GM18520 (cell line): Measurements from ENCODE around the gene ARMC3.
"Not testable (repeated sequence)": the region's sequence is repeated elsewhere in the genome, so short reads cannot be mapped to it uniquely, and the experiment has no call there.

ENCODE experiments used
- ATAC-seq: cut with Tn5 transposase; IDR thresholded peaks from one replicate; pipeline ENCODE4 v1.9.1; 2021; ENCODE audit not compliant: unreplicated experiment

The ARMC3 gene

DNA sequence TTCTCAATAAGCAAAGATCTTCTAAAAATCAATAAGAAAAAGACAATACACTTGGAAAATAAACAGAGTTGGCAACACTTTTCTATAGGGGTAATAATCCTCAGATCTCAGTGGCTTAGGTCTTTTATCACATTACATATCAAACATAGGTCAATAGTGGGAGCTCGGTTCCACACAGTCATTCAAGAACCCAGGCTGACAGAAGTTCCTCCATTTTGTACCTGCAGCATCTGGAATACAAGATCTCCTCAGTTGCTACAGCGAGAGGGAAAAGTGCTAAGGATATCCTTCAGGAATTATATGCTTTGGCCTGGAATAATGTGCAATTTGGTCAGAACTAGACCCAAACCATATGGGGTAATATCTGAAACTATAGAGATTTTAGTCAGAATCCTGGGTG is 112.1 kb downstream of the ARMC3 start:
- no peak for ATAC-seq

DNA sequence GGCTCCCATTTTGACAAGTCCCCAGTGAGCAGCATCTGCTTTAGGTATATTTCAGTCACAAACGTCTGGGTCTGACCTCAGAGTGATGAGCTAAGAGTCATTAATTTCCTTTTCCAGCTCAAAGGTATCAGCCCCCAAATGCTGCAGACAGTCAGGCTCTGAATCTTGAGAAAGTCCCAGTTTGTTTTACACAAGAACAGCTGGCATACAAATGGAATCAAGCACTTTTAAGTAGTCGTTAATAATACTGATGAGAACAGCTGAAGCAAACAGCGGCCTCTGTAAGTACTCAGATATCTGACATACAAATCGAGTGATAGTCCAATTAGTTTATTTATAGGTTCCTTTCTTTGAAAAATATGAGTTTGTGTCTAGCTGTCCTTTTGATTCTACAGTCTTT is 118.2 kb downstream of the ARMC3 start:
- no peak for ATAC-seq

DNA sequence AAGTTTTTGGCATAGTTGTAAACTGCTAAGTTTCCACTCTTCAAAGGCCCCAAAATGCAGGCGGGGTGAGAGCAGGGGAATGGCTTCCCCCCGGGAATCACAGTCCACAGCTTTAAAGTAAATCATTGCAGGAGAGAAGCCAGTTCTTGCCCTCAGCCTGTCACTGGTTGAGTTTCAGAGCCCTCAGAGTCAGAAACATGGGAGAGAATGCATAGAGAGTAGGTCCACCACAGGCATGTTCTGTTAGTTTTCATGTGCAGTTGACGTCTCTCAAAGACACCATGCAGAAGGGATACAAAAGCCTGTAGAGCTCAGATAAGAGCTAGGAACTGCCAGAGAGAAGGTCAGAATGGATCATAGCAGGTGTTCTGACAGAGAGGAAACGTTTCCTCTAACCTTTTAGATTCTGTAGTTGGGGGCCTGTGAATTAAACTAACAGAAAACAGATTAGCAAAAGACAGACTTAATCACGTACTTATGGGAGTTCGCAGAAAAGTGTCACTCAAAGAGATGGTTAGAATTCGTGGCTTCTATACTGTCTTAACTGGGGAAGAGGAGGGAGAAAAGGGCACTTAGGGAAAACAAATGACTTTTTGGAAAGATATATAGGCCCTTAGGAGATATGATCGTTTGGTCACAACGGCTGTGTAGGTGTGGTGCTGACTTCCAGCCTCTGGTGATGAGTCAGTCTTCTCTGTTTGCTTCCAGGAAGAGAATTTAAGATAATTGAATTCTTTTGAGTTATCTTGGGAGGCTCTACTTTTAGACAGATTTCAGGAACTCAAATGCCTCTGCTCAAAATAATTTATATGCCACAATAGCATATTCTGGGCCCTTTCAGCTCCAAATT is 119.6 kb downstream of the ARMC3 start:
- no peak for ATAC-seq

DNA sequence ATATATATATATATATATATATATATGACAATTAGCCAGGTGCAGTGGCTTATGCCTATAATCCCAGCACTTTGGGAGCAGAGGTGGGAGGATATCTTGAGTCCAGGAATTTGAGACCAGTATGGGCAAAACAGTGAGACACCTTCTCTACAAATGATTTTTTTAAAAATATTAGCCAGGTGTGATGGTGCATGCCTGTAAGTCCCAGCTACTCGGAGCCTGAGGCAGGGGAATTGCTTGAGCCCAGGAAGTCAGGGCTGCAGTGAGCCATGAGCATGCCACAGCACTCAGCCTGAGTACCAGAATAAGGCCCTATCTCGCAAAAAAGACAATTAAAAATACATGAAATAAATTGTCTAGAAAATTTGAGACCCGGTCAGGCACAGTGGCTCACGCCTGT is 120.3 kb downstream of the ARMC3 start:
- ATAC-seq = no peak

DNA sequence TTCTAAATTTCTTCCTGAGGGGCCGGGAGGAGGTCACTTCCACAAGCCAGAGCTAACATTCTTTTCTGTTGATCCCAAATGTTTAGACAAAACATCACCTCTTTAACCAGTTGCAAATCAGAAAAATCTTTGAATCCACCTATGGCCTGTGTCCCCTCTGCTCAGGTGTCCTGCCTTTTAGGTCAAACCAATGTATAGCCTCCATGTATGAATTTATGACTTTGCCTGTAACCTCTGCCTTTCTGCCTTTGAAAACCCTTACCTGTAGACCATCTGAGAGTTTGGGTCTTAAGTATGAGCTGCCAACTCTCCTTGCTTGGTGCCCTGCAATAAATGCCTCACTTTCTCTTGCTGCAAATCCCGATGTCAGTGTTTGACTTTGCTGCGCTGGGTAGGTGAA is 123.4 kb downstream of the ARMC3 start:
- no peak for ATAC-seq

DNA sequence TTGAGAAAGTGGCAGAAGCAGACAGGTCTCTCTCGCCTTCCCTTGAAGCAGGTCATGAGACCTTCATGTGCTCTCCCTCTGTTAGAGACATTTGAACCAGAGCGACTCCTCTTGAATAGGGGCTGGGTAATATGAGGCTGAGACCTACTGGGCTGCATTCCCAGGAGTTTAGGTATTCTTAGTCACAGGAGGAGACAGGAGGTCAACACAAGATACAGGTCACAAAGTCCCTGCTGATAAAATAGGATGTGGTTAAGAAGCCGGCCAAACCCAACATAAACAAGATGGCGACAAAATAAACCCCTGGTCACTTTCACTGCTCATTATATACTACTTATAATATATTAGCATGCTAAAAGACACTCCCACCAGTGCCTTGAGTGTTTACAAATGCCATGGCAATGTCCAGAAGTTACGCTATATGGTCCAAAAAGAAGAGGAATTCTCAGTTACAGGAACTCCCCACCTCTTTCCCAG is 124.0 kb downstream of the ARMC3 start:
- ATAC-seq = no peak

DNA sequence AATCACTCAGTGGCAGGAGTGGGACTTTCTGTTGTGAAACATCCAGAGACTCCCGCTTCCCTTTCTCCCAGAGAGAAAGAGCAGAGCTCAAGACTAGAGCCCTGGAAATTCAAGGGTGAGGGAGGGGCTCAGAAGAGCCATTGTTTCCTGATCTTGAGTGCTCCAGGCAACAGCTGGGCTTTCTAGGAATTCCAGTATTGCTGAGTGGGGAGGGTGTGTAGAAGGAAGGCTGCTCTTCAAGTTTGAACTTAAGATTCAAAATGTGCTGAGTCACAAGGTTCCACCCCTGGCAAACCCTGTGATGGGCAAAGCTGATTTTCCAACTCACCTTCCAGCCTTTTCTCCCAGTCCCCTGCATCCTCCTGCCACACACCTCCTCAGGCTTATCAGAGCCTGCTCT is 125.2 kb downstream of the ARMC3 start:
- ATAC-seq = no peak

DNA sequence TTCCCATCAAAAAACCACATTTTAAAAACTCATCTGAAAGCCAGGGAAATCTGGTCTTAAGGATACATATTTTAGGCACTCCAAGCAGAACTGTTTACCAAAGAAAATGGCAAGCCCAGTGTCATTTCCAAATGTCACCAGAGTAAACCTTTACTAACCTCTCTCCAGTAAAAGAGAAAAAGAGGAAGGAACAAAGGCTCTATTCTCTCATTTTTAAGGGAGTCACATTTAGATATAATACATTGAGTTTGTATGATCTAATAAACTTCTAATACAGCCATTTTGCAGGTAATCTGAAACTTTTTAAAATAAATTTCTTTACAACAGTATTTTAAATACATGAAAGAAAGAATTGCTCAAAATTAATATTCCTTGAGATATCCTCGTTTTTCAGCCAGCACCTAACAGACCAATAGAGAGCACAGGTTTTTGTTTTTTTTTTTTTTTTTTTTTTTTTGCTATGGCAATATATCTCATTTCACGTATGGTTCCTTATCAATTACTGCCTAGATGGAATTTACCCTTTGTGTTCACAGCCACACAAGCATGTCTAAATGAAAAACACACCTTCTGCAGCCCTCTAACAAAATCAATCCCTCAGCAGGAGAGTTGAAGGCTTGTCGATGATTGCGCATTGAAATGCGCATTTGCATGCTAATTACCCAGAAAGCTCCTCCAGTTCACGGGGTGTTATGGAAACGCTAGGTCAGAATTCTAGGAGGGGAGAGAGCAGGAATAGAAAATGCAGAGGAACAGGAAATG is 127.8 kb downstream of the ARMC3 start:
- ATAC-seq = no peak

DNA sequence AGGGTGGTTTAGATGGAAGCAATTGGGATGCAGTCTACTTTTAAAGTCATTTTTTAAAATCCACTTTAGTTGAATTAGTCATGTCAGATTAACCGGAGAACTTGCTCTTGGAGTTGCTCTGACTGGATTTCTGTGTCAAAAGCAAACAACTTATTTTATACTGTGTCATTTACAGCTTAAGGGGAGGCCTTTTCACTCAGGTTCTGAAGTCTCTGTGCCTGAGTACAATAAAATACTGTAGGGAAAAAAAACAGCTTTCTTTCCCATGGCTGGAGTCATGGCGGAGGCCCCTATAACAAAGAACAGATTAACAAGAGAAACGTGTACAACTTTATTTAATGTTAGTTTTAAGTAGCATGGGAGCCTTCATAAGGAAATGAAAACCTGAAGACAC is 128.3 kb downstream of the ARMC3 start:
- no peak for ATAC-seq

DNA sequence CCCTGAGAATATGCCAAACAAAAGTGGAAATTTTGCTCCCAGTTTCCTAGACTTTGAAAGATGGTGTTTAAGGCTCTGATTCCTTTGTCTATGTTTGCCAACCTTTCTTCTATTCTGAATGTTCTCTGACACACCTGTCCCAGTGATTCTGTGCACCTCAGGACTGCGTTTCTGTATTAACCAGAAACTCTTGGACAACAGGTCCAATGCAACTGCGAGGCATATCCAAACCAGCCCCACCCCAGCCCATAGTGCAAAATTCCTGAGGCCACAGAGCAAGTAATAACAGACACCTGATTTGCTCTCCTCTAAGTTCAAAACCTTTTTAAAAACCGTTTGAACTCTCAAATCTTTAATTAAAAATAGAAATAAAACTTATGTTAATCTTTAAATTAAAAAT is 130.5 kb downstream of the ARMC3 start:
- ATAC-seq = no peak

DNA sequence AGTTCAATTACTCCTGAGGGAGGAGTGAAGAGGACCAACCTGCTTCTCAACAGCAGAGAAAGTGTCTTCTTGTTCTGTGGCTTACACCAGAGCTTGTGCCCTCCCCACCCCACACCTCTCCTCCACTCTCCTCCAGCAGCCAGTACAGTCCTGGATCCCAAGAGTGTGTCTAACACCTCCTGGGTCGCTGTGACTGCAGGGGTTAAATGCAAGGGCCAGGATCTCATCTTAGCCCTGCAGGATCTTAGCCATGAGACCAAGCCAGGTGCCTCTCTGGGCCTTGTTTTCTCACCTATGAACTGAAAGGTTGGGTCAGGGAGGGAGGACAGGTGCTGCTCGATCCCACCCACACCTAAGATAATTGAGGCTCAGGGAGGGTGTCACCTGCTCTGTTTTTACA is 133.1 kb downstream of the ARMC3 start:
- ATAC-seq = no peak

DNA sequence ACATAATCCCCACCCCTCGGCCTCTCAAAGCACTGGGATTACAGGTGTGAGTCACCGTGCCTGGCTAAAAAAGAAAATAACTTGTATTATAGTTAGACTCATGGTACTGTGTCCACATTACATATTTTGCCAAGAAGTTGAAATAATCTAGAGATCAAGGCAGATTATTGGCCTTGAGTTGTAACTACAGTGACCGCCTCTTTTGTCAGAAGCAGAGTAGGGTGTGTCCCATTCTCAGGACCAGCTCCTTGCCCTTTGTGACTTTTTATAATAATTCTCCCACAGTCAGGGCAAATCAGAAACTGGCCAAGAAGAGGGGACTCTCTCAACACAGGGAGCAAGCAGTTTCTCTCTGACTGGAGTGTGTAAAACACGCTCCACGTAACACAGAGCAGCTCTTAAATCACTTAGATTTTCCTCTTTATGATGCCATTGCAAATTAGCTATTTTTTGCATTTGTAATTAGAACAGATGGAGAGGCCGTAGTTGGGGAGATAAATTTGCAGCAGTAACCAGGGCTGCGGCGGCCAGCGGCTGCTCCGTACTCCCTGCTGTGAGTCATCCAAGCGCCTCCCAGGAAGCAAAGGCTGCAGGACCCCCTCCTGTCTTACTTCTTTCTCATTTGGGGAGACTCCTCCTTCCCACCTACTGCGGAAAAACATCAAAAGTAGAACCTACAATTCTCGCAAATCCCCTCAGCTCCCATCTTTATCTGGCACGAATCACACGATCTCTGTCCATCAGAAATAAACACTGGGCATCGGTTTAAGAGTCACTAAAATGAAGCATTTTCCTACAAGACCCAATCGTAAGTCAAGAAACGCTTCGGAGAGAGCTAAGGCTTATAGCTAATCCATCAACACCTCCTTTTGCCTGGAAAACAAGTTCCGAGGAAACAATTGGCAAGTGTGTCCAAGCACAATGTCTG is 135.5 kb downstream of the ARMC3 start:
- no peak for ATAC-seq

DNA sequence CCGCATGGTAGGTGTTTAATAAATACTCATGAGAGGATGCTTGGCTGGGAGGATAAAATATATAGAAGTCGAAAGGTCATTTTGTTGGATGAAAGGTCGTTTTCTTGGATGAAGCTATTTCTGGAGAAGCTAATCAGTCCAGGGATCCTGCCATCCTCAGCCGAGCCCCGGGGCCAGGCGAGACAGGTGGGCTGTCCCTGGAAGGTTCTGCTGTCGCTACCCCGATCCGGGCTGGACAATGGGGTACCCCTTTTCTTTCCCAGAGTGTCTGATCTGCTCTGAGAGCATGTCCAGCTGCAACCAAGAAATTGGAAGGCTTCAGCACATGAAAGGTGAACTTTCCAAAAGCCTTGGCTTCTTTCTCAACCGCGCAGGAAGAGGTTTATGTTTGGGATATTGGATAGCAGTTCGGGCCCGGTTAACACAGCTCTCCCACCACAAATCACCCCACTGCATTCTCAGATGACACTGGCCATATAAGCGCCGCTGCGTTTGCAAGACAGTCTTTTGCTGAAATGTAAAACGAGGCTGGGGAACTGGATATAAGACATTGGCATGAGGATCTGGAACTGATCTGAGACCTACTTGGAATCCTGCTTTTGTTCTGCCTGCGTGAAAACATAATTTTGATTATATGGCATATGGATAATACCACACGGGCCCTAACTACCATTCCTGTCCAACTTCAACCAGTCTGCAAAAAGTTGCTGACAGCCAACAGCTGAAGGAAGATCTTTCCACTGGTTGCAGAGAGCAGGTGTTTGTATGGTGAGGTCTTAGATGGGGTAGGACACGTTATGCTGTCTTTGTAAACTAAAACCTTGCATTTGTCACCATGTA is 136.3 kb downstream of the ARMC3 start:
- ATAC-seq = no peak

DNA sequence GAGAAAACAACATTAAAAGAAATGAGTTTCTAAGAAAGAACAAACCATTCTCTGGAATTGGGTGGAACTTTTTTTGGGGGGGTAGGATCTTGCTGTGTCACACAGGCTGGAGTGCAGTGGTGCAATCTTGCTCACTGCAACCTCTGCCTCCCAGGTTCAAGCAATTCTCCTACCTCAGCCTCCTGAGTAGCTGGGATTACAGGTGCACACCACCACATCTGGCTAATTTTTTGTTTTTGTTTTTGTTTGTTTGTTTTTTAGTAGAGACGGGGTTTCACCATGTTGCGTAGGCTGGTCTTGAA is 136.9 kb downstream of the ARMC3 start:
- ATAC-seq = not testable (repeated sequence)

DNA sequence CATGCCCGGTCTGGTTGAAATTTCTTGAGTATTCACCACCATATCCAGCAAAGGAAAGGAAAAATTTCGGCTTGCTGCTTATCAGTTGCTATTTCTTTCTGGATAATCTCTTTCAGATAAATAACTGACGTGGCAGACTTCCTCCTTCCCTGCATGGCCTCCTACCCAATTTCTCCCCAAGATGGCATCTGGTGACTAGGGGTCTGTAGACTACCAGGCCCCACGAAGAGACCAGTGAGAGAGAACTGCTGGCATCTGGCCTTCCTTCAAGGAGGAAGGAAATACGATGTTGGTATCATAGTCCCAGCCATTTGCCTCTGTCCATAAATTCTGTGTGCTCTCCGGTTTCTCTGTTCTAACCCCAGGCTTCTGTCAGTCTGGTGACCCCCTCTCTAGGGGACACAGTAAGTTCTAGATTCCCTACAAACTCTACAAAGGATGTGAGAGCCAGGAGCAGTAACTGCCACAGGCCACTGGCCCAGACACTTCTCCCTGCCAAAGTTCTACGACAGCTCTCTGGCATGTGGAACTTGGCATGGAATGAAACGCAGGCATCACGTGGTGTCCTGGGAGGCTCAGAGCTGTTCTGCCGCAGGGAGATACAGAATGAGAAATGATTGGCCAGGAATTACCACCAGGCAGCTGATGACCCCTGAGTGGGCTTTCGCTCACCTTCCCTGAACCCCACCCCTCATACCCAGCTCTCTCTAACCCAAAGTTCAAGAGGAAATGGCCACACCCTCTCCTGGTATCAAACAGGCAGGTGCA is 137.5 kb downstream of the ARMC3 start:
- ATAC-seq = no peak

DNA sequence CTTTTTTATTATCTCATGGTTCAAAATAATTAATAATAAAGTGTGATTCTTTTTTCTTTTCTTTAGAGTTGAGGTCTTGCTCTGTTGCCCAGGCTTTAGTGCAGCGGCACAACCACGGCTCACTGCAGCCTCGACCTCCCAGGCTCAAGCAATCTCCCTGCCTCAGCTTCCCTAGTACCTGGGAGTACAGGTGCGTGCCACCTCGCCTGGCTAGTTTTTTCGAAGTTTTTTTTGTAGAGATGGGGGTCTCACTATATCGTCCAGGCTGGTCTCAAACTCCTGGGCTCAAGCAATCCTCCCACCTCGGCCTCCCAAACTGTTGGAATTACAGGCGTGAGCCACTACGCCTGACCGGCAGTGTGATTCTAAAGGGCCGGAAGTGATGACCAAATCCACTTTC is 139.5 kb downstream of the ARMC3 start:
- no peak for ATAC-seq

DNA sequence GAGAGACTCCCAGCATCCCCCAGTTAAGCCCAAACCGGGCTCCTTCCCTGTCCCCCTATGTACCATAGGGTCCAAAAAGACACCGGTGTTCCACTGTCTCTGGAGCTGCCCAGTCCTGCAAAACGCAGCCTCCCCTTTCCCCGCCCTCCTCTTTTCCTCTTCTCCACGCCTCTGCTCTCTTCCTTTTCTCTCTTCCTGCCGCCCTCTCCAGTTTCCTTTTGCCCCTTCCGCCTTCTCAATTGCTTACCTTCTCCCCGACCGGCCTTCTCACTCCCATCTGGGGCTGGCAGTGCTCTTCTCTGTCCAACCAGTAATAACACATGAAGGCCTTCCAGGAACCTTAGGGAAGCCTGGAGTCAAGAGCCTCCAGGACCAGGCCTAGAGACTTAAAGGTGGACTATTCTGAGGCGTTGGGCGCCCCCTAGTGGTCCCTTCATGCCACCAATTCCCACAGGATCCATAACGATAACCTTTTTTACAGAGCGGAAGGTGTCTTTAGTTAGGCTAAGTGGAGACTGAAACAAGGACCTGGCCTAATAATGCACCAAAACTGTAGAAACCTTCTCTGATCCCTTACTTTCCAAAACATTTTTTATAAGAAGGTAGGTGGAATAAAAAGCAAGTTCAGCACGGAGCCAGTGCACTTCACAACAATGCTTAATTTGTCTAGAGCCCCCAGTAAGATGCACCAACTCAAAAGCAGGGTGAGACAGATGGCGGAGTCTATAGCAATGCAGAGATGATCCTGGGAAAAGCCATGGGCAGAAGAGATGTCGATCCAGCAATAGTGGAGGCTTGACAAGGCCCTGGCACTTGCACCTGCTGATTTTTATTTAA is 140.3 kb downstream of the ARMC3 start:
- ATAC-seq = no peak

DNA sequence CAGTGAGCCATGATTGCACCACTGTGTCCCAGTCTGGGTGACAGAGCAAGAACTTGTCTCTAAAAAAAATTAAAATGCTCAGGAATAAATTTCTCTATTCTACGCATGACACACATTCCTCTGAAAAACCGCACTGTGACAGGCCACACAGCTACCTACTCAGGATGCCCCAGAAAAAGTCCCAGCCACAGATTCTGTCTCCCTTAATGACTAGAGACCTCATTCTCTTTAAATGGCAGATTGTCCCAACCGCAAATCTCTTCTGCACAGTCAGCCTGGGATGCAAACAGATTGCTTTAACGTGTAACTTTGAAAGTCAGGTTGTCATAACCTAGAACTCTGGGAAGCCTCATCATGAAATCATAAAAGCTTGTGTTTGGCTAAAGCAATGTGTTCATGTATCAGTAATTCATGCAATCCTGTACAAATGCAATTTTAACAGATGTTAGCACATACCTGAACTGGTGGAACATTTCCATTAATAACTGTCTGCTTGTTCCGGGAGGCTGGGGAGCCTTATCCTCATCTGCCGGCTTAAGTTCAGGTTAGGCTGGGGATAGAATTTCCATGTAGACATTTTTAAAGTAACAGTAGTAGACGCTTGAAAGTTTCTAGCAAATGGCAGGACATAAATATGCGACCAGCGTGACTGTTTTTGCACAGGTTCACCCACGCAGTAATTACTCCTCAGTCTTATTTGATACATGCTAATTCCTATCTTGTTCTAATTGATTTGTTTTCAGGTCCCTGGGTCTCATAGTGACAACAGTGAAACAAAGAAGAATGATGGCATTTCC is 141.4 kb downstream of the ARMC3 start:
- no peak for ATAC-seq
